Ovary (tissue), 10 donors: Measurements from ENCODE around the gene SLC23A1. TPM values are rescaled to one million over a fixed set of nuclear protein-coding genes. Genes with fewer than 3 reads are reported as not detected.

Experiments used
- DNase-seq, 5 donors: peaks; one replicate each; pipeline ENCODE4 v3.0.0-alpha.2; 2019 to 2020
- H3K27ac ChIP-seq, 2 donors: fragments of 200-600 bp; one replicate each; pipeline versions ENCODE4 v1.5.1 to v1.8.0; 2019 to 2022
- H3K27me3 ChIP-seq: fragments of 200-600 bp; one replicate; pipeline ENCODE4 v1.8.0; 2022
- H3K36me3 ChIP-seq: fragments of 200-600 bp; sonication (generic); one replicate; pipeline ENCODE4 v1.5.1; 2019
- H3K4me1 ChIP-seq: one replicate; pipeline ENCODE4 v1.8.1; 2013; ENCODE audit warnings: mild to moderate bottlenecking, moderate library complexity; ENCODE audit not compliant: insufficient read depth
- H3K4me3 ChIP-seq: fragments of 200-600 bp; sonication (generic); one replicate; pipeline ENCODE4 v1.5.1; 2017
- H3K9me3 ChIP-seq, 2 donors: fragments of 200-600 bp in 1 of 2; sonication (generic) in 1 of 2; one replicate each; pipeline versions ENCODE4 v1.5.1 to v1.8.1; 2013 to 2019; ENCODE audit warnings: mild to moderate bottlenecking in 1 of 2, moderate library complexity in 1 of 2
- CTCF ChIP-seq, 3 donors: fragments of 450-650 bp in 2 of 3; fragments of 200-600 bp in 1 of 3; IDR thresholded peaks; one replicate each; pipeline versions ENCODE4 v1.5.1 to v1.8.0; 2016 to 2022; ENCODE audit warnings: antibody characterized with exemption in 3 of 3, mild to moderate bottlenecking in 1 of 3
- EP300 ChIP-seq: sonication (generic); formaldehyde crosslinking; IDR thresholded peaks from one replicate; pipeline ENCODE4 v1.6.1; 2017; ENCODE audit warnings: antibody characterized with exemption
- POLR2A ChIP-seq: fragments of 450-650 bp; IDR thresholded peaks from one replicate; pipeline ENCODE4 v1.6.1; 2017; ENCODE audit warnings: antibody characterized with exemption, mild to moderate bottlenecking, moderate library complexity
- WGBS, 3 donors: extraction: QIAGEN DNeasy Blood & Tissue Kit in 1 of 3; methylation state at CpG; one replicate each; pipeline versions ENCODE4 v1.1.5 to v1.1.7; 2013 to 2017; 5-methylcytosine and 5-hydroxymethylcytosine counted together
- intact Hi-C, 4 donors: fragments of 100-400 bp; cut with DNase I; formaldehyde crosslinking; loops; one replicate each; pipeline versions ENCODE4 v1.11.0 to v1.15.1; 2022 to 2023
- long read RNA-seq, 3 donors: library from polyadenylated mRNA in 2 of 3; unstranded in 2 of 3; transcript quantifications; one replicate each; pipeline ENCODE4 v2.0.0 and lab custom pipeline, GENCODE V29; 2021 to 2026
- polyA plus RNA-seq, 2 donors: library from polyadenylated mRNA; stranded (reverse); fragments of 200-250 nt in 1 of 2; fragments of 350-450 nt in 1 of 2; fragmentation: Illumina TruSeq in 1 of 2; extraction: RNeasy Lipid Tissue Mini Kit (QIAGEN cat#74804) in 1 of 2; gene quantifications; one replicate each; pipeline ENCODE4 v1.2.3, GENCODE V29; 2013 to 2014
- total RNA-seq, 7 donors: library from RNA; depleted of rRNA in 2 of 7; stranded (reverse); fragments of >200 nt in 2 of 7; fragmentation: NEBNext Ultra II Directional in 3 of 7; extraction: Animal tissue kit (Norgen Biotek cat#: 25700) in 3 of 7; gene quantifications; one replicate each; pipeline versions ENCODE4 v1.1.0 to v1.2.4, GENCODE V29; 2016 to 2023
- donor health status: DM: no; HTN: no; CAD: no; lungs with moderate emphysema.
- donor health status: DM: no; HTN: no; CAD: no.
- donor health status: Bipolar disorder and iron deficiency.
- donor health status: DM: yes; HTN: yes; CAD: no.
- donor health status: DM: no; HTN: no; CAD: no.
- donor health status: DM: yes; HTN: yes; CAD: no.

SLC23A1 gene
- total RNA-seq = 10 to 100 TPM in 1 of 7 donors, 1 to 10 TPM in 3, under 1 TPM in 1, not detected in 2; 0.10 to 14.5 (median 1.2) TPM
- under 1 TPM in 1 of 2 donors, not detected in 1; 0.05 TPM for polyA plus RNA-seq
- long read RNA-seq, donor 1 = 0 reads
- long read RNA-seq, donor 2 = 0 reads
- long read RNA-seq, donor 3 = 0 reads

- no peaks in the 10 kb centered on the region for H3K27me3 ChIP-seq
Measured at GRCh38 chr5:139383275-139383992, at the start of gene SLC23A1. SLC23A1 (minus strand) TSS chr5:139383297; CDS start chr5:139383253, 44 bp downstream.

GRCh38 chr5:139431706-139432105 lies 48.6 kb upstream of the SLC23A1 start:
- WGBS, 3 donors = 69 to 83% (median 74%) methylated on average over 1 of the region's 1 CpG
- DNase-seq = no peak
- no peaks in the 10 kb centered on the region for H3K27me3 ChIP-seq
- no peaks in the 10 kb centered on the region for H3K36me3 ChIP-seq
- no peaks in the 10 kb centered on the region for H3K9me3 ChIP-seq
- intact Hi-C loops = no loop called here
- TF ChIP-seq EP300 (no peak), CTCF (IDR thresholded peaks at IDR 0.05) (no peak)
- no peak overlapping the region for H3K4me3 ChIP-seq
- no peaks in the 10 kb centered on the region for H3K4me1 ChIP-seq
- no peak overlapping the region for H3K27ac ChIP-seq

More at GRCh38 chr5:139383275-139383992, at the start of gene SLC23A1:
- no peaks in the 10 kb centered on the region for H3K4me1 ChIP-seq
- H3K27ac ChIP-seq = no peak within 1 kb of the TSS
- peak in 2 of 5 donors; percentile 12 to 34 for DNase-seq
- intact Hi-C loops = no loop called here
- TF ChIP-seq CTCF (IDR thresholded peaks at IDR 0.05) = no peak
- TF ChIP-seq POLR2A = no peak
- no peak for TF ChIP-seq EP300
- no peaks in the 10 kb centered on the region for H3K9me3 ChIP-seq
- no peaks in the 10 kb centered on the region for H3K36me3 ChIP-seq
- H3K4me3 ChIP-seq = no peak within 1 kb of the TSS
- 70 to 75% (median 73%) methylated on average over 10 of the region's 10 CpGs for whole genome bisulfite sequencing, 3 donors

GRCh38 chr5:139430015-139430414 lies 46.9 kb upstream of the SLC23A1 start:
- no peak for DNase-seq
- Histone ChIP-seq H3K27me3 (no peaks in the 10 kb centered on the region), H3K27ac (no peak overlapping the region), H3K9me3 (no peaks in the 10 kb centered on the region), H3K36me3 (no peaks in the 10 kb centered on the region), H3K4me1 (no peaks in the 10 kb centered on the region), H3K4me3 (no peak overlapping the region)
- 82 to 85% (median 83%) methylated on average over 2 of the region's 2 CpGs for WGBS, 3 donors
- intact Hi-C loops = no loop called here
- TF ChIP-seq POLR2A (no peak), CTCF (IDR thresholded peaks at IDR 0.05) (no peak), EP300 (no peak)

- no peaks in the 10 kb centered on the region for H3K36me3 ChIP-seq
- H3K4me1 ChIP-seq = no peaks in the 10 kb centered on the region
- no peak overlapping the region for H3K4me3 ChIP-seq
- no peaks in the 10 kb centered on the region for H3K9me3 ChIP-seq
- intact Hi-C loops = loop anchor here in 2 of 4 donors (10.0 kb wide), 2 partner anchors 208 to 338 kb away; no protein-coding TSS in a partner anchor
- H3K27me3 ChIP-seq = no peaks in the 10 kb centered on the region
- no peak for DNase-seq
- no peak for TF ChIP-seq CTCF (IDR thresholded peaks at IDR 0.05)
- TF ChIP-seq POLR2A = no peak
- TF ChIP-seq EP300 = no peak
- no peak overlapping the region for H3K27ac ChIP-seq
- 58 to 82% (median 75%) methylated on average over 8 of the region's 8 CpGs for WGBS, 3 donors
Measured at GRCh38 chr5:139426203-139426885, 43.2 kb upstream of the SLC23A1 start.
